HEK293 (cell line): Measurements from ENCODE around the gene DPF3.

Experiments used
- EGR2 ChIP-seq: fragments of 450-650 bp; formaldehyde crosslinking; IDR thresholded peaks from 2 replicates; pipeline ENCODE4 v1.5.1; 2016; ENCODE audit warnings: low read depth, missing biosample characterization, missing genetic modification characterization
- GFI1B ChIP-seq: fragments of 450-650 bp; formaldehyde crosslinking; IDR thresholded peaks from 2 replicates; pipeline ENCODE4 v1.5.1; 2016; ENCODE audit warnings: missing biosample characterization, missing genetic modification characterization
- TCF7L2 ChIP-seq: IDR thresholded peaks from 2 replicates; pipeline ENCODE4 v1.6.1; 2011; ENCODE audit warnings: low read depth, mild to moderate bottlenecking, inconsistent platforms, low read length, moderate library complexity, borderline replicate concordance
- ZNF114 ChIP-seq: fragments of 450-650 bp; formaldehyde crosslinking; IDR thresholded peaks from 2 replicates; pipeline ENCODE4 v1.5.0; 2017; ENCODE audit warnings: missing biosample characterization, missing genetic modification characterization
- ZNF2 ChIP-seq: fragments of 450-650 bp; formaldehyde crosslinking; IDR thresholded peaks from 2 replicates; pipeline ENCODE4 v1.5.1; 2016; ENCODE audit warnings: missing biosample characterization, missing genetic modification characterization
- ZNF274 ChIP-seq, 2 experiments: fragments of 200-500 bp in 1 of 2; fragments of 450-650 bp in 1 of 2; sonication (Bioruptor generic) in 1 of 2; formaldehyde crosslinking in 1 of 2; IDR thresholded peaks; 2 replicates each; pipeline versions ENCODE4 v1.5.1 to v1.6.1; 2014 to 2016; ENCODE audit warnings: borderline replicate concordance in 1 of 2, inconsistent platforms in 1 of 2, low read length in 1 of 2, missing biosample characterization in 1 of 2, missing genetic modification characterization in 1 of 2
- ZNF560 ChIP-seq: fragments of 450-650 bp; formaldehyde crosslinking; IDR thresholded peaks from 2 replicates; pipeline ENCODE4 v1.5.1; 2017; ENCODE audit warnings: missing biosample characterization, missing genetic modification characterization, borderline replicate concordance
- ZNF585B ChIP-seq: fragments of 450-650 bp; formaldehyde crosslinking; IDR thresholded peaks from 2 replicates; pipeline ENCODE4 v1.5.1; 2016; ENCODE audit warnings: missing biosample characterization, missing genetic modification characterization
- TF ChIP-seq, protein P1 (sequence below): fragments of 450-650 bp; formaldehyde crosslinking; IDR thresholded peaks from 2 replicates; pipeline ENCODE4 v1.5.1; 2016; ENCODE audit warnings: missing biosample characterization, missing genetic modification characterization
- TF ChIP-seq, protein P2 (sequence below): sonication (generic); formaldehyde crosslinking; IDR thresholded peaks from 2 replicates; pipeline ENCODE4 v1.8.1; 2022; ENCODE audit warnings: mild to moderate bottlenecking, moderate library complexity, missing genetic modification reagents
- TF ChIP-seq, protein P3 (sequence below): fragments of 450-650 bp; formaldehyde crosslinking; IDR thresholded peaks from 2 replicates; pipeline ENCODE4 v1.5.1; 2016; ENCODE audit warnings: missing biosample characterization, missing genetic modification characterization
- TF ChIP-seq, protein P4 (sequence below): fragments of 450-650 bp; formaldehyde crosslinking; IDR thresholded peaks from 2 replicates; pipeline ENCODE4 v1.5.1; 2016; ENCODE audit warnings: missing biosample characterization, missing genetic modification characterization

DNA sequence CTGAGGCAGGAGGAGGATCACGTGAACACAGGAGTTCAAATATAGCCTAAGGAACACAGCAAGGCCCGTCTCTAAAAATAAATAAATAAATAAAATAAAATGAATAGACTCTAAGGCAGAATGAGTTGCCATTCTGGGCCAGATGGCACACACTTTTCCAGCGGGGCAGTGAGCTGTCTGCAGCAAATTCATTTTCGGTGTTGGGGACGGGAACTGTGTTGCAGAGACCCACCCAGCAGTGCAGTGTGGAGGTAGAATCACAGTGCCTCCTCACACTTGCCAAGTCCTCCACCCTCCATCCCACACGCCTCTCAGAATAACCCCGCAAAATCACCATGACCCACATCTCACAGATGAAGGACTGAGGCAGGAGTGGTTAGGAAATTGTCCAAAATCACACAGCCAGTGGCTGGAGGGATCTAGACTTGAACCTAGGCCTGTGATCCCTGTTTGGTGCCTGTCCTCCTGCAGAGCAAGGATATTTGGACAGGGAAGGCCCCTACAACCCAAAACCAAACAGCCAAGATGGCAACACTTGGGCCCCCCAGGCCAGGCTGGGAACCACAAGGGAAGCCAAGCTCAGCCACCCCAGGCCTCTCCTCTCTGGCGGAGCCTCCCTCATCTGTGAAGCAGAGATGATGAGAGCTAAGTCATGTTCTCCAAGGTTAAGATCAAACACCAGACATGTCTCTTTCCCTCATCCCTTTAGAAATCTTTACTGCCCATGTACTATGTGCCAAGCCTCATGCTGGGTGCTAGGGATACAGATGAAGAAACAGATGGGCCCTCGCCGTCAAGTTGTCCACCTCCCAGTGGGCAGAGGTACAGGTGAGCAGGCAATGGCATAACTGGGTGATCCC lies 152.7 kb downstream of the DPF3 start:
- TF ChIP-seq ZNF114 (tag by site-specific recombination) (no peak), TCF7L2 (no peak), ZNF585B (tag by site-specific recombination) (no peak), EGR2 (tag by site-specific recombination) (no peak), GFI1B (no peak), ZNF274 (IDR thresholded peaks at IDR 0.05; ENCODE audit: low read length) (no peak), ZNF274 (tag by site-specific recombination; IDR thresholded peaks at IDR 0.05; ENCODE audit: borderline replicate concordance) (no peak), ZNF2 (tag by site-specific recombination) (no peak), ZNF560 (tag by site-specific recombination) (no peak)
- TF ChIP-seq, protein P1, sequence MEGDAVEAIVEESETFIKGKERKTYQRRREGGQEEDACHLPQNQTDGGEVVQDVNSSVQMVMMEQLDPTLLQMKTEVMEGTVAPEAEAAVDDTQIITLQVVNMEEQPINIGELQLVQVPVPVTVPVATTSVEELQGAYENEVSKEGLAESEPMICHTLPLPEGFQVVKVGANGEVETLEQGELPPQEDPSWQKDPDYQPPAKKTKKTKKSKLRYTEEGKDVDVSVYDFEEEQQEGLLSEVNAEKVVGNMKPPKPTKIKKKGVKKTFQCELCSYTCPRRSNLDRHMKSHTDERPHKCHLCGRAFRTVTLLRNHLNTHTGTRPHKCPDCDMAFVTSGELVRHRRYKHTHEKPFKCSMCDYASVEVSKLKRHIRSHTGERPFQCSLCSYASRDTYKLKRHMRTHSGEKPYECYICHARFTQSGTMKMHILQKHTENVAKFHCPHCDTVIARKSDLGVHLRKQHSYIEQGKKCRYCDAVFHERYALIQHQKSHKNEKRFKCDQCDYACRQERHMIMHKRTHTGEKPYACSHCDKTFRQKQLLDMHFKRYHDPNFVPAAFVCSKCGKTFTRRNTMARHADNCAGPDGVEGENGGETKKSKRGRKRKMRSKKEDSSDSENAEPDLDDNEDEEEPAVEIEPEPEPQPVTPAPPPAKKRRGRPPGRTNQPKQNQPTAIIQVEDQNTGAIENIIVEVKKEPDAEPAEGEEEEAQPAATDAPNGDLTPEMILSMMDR (tag by site-specific recombination): no peak
- TF ChIP-seq, protein P2, sequence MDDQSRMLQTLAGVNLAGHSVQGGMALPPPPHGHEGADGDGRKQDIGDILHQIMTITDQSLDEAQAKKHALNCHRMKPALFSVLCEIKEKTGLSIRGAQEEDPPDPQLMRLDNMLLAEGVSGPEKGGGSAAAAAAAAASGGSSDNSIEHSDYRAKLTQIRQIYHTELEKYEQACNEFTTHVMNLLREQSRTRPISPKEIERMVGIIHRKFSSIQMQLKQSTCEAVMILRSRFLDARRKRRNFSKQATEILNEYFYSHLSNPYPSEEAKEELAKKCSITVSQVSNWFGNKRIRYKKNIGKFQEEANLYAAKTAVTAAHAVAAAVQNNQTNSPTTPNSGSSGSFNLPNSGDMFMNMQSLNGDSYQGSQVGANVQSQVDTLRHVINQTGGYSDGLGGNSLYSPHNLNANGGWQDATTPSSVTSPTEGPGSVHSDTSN (CRISPR knock-in tag): no peak
- TF ChIP-seq, protein P3, sequence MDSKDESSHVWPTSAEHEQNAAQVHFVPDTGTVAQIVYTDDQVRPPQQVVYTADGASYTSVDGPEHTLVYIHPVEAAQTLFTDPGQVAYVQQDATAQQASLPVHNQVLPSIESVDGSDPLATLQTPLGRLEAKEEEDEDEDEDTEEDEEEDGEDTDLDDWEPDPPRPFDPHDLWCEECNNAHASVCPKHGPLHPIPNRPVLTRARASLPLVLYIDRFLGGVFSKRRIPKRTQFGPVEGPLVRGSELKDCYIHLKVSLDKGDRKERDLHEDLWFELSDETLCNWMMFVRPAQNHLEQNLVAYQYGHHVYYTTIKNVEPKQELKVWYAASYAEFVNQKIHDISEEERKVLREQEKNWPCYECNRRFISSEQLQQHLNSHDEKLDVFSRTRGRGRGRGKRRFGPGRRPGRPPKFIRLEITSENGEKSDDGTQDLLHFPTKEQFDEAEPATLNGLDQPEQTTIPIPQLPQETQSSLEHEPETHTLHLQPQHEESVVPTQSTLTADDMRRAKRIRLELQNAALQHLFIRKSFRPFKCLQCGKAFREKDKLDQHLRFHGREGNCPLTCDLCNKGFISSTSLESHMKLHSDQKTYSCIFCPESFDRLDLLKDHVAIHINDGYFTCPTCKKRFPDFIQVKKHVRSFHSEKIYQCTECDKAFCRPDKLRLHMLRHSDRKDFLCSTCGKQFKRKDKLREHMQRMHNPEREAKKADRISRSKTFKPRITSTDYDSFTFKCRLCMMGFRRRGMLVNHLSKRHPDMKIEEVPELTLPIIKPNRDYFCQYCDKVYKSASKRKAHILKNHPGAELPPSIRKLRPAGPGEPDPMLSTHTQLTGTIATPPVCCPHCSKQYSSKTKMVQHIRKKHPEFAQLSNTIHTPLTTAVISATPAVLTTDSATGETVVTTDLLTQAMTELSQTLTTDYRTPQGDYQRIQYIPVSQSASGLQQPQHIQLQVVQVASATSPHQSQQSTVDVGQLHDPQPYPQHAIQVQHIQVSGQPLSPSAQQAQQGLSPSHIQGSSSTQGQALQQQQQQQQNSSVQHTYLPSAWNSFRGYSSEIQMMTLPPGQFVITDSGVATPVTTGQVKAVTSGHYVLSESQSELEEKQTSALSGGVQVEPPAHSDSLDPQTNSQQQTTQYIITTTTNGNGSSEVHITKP (tag by site-specific recombination): no peak
- TF ChIP-seq, protein P4, sequence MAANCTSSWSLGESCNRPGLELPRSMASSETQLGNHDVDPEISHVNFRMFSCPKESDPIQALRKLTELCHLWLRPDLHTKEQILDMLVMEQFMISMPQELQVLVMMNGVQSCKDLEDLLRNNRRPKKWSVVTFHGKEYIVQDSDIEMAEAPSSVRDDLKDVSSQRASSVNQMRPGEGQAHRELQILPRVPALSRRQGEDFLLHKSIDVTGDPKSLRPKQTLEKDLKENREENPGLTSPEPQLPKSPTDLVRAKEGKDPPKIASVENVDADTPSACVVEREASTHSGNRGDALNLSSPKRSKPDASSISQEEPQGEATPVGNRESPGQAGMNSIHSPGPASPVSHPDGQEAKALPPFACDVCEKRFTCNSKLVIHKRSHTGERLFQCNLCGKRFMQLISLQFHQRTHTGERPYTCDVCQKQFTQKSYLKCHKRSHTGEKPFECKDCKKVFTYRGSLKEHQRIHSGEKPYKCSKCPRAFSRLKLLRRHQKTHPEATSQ (tag by site-specific recombination): no peak
